ENCODE results near the gene HIPK2.

Gene HIPK2

DNA sequence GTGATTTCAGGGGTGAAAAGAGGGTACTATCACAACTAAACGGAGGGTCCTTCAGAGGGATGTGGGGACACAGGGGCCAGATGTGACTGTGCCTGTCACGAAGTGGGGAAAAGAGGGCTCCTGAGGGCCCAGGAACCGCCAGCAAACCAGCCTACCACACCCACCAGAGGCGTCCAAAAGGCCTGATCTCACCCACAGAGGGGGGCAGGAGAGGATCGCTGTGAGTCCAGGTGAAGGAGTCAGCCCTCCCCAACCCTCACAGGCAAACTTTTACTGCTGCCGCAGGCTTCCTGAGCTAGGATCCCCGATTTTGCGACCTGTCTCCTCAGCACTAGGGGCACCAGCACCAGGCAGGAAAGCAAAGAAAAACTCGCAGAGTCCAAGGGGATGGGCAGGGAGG is 64.7 kb downstream of the HIPK2 start:
- DNase-seq, result no peak

DNA sequence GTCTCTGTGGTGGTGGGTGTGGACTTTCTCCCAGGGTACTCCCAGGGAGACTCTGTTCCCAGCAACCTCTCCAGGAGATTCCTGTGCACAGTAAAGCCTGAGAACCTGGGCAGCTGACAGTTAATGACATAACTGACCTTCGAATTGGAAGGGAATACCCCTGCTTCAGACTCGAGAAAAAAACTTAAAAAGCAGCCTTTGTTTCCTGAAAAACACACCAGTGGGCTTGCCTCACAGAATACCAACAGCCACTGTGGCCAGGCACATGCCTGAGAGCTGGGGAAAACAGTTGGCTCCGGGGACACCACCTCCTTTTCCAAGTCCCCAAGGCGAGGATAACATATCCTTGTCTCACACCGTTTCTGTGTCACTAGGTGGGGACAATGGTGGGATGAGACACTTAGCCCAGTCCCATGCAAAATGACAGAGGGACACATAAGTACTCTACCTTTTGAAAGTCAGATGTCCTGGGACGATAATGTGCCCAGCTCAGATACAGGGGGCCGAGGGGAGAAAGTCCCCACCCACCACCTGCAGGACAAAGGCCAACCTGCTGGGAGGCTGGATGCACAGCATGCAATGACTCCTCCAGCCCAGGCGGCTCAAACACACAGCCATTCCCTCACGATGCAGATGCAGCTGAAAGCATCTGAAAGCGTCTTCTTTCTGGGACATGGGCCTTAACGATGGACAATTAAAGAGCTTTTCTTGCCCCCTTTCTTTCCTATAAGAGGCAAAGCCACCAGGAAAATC is 65.6 kb downstream of the HIPK2 start:
- DNase-seq, result no peak

DNA sequence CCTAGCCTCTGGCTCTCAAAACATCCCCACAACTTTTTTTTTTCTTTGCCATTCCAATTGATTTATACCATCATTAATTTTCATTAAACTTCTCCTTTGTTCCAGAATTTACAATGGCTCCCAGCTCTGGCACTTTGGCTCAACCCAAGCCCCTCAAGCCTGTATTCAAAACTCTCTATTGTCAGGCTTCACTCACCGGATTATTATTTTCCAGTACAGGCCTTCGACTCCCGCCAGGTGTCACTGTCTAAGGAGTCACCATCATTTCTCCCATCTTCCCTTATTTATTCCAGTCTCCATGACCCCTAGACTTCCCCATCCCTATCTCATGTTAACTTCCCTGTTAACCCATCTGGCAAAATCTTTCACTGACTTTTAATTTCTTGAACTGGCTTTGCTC is 67.8 kb downstream of the HIPK2 start:
- no peak for DNase-seq

DNA sequence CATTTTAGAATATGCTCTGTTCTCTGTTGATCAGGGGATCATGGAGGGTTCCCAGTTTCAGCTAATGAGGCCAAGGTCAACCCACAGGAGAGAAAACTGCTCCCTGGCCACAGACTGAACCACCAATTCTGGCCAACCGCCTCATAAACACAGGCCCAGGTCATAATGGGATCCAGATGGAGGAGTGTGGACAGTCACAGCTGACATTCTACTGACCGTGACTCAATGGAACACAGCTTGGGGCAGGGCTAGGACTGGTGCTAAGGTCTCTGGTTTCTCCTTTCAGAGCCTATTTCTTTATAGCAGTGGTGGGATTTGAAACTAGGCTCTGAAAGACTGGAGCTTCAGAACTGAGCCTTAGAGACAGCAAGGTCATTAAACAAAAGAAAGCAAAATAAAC is 68.3 kb downstream of the HIPK2 start:
- DNase-seq, result no peak

DNA sequence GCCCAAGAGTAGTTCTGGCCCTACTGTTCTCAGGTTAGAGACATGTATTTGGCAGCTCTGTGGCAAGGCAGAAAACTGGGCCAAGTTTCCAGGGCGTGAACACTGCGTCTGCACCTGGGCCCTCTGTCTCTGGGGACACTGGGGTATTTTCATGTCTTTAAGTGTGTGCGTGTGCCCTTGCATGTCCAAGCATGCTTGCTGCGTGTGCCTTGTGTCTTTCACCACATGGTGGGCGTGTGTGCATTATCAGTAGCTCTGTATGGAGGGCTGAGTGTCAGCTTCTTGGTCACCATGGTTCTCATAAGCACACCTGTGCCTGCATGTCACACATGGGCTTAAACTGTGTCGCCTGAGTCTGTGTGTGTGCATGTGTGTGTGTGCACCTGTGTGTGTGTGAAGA is 69.3 kb downstream of the HIPK2 start:
- DNase-seq, result no peak

DNA sequence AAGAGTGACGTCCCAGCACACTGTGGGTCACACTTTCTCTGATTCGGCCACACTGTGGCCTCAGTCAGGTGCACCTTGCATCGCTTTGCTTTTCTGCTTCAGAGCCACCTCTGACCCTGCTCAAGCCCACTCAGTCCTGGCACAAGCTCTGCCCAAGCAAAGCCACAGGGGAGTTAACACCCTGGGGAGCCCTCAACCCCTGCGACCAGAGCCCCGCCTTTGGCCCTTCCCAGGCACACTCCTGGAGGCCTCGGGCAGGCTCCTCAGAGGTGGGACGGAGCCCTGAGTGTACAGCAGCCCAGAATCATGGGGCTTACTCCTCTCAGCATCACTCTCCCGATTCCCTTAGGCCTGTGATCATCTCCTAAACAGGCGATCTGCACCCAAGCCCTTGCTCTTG is 71.0 kb downstream of the HIPK2 start:
- no peak for DNase-seq

DNA sequence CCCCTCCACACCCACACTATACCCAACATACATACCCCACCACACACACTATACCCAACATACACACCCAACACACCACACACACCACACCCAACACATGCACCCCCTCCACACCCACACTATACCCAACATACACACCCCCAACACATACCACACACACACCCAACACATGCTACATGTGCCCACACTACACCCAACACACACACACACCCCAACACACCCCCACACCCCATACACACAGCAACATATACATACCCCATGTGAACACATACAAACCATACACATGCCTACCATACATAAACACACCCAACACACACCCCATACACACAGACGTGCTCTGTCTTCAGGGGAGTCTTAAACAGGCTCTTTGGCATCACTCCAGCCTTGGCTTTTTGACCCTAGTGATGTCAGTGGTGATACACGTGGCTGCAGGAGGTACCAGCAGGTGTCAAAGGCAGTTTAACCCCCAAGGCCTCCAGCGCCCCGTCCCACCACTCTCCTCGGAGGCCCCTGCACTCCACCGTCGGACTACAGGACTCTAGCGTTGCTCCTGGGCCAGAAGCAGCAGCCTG is 73.4 kb downstream of the HIPK2 start:
- no peak for DNase-seq

DNA sequence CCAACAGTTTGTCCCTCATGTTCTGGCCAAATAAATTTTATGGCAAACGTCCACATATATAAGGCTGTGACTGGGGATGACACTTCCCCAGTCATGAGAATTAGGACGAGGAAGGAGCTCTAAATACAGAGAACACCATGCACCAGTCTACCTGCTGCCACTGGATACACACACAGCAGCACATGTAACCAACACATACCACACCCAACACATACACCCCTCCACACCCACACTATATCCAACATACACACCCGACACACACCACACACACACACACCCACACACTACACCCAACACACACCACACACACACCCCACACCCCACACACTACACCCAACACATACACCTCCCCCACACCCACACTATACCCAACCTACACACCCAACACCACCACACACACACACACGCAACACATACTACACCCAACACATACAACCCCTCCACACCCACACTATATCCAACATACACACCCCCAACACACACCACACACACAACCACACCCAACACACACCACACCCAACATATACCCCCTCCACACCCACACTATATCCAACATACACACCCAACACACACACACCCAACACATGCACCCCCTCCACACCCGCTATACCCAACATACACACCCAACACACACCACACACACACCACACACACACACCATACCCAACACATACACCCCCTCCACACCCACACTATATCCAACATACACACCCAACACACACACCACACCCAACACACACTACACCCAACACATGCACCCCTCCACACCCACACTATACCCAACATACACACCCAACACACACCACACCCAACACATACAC is 74.1 kb downstream of the HIPK2 start:
- DNase-seq, result no peak

DNA sequence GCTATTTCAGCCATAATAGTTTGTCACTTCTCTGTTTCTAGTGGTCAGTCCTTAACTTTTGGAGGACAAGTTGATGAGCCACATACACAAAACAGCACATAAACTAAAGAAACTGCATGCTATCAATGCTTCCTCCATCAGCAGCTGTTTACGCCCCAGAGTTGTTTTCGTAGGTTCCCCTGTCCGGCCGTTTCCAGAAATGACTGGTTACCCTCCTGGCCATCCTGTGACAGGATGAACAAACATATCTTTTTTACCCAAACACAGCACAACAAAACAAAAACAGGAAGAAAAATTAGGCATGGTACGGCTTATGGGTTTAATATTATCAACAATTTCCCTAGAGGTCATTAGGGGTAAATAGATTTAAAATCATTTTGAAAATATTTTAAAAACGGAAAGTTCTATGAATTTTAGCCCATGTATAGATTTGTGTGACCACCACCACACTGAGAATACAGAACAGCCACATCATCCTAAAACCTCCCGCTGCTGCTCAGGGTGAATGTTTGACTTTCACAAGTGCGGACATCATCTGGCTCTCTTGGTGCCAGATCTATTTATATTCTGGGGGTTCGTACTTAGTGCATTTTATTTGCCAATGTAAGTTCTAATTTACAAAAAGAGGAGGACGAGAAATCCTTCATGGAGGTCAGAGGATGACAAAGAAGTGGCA is 74.8 kb downstream of the HIPK2 start:
- no peak for DNase-seq

DNA sequence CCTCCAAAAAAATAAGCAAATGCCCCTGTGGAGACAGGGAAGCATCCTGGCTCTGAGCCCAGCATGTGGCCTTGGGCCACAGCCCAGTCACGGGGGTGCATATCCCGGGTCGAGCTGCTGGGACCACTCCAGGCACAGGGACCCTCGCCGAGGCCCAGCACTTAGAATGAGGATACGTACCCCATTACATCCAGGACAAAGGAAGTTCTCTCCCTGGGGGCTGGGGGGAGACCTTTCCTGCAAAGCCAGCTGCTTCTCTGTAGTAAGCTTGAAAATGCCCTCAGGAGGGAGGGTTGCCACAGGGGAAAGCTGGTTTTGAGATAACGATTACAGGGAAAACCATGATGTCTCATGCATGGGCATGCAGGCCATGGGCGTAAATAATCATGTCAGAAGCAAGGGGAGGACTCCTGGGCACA is 75.5 kb downstream of the HIPK2 start:
- no peak for DNase-seq

DNA sequence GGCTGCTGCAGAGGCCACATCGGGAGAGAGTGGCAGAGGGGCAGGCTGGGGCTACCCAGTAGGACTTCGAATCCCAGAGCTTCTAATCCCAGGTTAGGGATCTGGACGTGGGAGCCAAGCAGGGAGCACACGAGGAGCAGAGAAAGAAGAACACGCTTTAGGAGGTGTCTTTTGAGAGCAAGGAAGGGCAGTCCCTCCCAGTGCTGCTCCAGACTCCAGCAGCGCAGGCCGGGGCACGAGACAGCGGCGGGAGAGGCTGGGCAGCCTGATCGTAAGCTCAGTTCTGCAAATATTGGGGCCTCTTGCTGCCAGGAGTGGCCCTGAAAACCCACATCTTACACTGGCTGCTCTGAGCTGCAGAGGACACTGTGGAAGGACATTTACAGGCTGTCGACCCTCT is 75.9 kb downstream of the HIPK2 start:
- DNase-seq, result no peak

DNA sequence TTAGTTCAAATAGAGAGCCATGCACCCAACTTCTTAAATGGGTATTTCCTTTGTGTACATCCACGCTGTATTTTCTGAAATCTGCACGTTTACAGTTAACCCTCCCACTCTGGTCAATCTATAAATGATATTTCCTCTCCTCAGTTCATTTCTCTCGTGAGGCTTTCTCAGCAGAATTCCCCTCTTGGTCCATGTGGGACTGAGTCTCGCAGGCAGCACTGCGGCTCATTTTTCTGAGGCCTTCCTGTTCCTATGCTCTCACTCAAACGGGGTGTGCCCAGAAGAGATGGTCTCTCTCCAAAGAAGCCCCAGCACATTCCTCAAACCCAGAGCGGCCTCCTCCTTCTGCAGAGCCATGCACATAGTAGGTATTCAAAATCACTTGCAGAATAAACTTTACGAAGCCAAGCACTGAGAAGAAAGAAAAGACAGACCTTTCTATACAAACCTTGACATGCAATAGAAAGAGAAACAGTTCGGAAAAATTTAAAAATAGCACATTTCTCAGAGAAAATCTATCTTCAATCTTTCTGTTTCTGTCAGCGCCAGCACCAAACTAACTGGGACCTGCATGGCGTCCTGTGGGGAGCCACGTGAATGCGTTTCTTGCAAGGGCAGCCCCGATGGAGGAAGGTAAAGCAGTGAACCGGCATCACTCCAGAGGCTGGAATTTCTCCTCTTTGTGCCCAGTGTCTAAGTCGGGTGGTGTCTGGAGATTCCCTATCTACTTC is 77.1 kb downstream of the HIPK2 start:
- DNase-seq, result no peak

DNA sequence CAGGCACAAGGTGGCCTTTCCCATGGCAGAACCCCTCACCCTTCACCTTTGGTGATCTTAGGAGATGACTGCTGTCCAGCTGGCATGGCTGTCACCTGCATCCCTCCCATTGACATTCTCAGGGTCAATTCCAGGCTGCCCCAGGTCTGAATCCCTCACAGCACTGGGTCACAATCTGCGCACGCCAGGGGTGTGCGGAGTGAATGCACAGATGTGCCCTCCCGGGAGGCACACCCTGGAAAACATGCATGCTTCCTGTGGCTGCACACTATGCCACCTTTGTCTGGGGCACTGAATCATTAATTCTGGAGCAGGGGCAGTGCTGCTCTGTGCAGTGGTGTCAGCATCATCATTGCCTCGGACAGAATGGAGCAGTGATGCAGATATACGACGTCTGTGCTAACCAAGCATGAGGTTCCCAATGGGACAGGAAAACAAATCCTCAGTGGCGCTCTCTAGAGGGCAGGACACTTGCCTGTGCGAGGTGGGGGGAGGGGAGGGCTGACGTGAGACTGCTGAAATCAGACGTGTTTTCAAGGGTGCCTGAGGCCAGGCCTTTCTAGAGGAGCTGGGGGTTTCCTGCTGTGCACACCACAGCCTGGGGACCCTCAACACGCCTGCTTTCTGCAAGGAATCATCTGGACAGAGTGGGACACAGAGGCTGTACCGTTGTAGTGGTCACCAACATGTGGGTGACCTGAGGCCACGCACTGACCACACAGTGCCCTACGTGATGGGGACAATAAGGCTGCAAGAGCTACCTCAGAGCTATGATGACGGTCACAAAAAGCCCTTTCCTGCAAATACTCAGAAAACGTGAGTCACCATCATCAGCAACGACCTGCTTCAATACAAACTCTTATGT is 77.9 kb downstream of the HIPK2 start:
- DNase-seq, result no peak

DNA sequence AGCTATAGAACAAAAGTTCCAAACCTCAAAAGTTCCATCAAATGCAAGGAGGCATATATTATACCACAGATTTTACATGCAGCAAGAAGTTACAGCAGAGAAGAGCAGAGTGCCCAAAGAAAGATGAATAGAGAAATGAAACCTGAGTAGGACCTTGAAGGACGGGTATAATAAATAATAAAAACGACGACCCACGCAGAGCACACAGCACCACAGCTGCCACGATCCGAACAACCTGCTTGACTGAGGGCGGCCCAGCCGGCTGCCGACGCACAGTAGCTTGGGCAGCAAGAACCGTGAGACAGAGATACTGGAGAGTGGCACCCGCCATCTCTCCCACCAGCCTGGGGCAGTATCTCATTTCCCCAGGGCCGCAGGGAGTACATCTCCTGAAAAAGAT is 79.0 kb downstream of the HIPK2 start:
- no peak for DNase-seq

DNA sequence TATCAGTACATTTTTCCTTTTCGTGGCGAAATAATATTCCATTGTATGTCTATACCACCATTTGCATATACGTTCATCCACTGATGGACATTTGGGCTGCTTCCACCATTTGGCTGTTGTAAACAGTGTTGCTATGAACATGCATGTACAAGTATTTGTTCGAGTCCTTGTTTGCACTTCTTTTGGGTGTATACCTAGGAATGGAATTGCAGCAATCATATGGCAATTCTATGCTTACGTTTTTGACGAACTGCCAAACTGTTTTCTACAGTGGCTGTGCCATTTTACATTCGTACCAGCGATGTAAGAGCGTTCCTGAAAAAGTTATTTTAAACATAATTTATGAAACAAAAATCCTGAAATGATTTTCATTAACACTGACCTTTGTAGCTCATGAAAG is 79.5 kb downstream of the HIPK2 start:
- no peak for DNase-seq

DNA sequence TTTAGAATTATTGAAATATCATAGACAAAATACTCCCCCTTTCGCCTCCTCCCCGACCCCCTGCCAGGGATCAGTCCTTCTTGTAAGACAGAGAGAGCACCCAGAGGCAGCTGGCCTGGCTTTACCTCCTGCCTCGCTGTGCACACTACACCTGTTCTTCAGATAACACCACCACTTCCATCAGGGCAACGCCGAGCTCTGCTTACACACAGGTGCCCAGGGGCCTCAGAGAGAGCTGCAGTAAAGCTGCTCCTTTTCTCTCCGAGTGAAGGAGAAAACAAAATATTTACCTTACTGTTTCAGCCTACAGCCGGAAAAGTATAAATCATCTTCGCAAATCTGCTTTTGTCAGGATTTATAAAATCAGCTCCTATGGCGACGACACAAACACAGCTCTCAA is 80.7 kb downstream of the HIPK2 start:
- no peak for DNase-seq

DNA sequence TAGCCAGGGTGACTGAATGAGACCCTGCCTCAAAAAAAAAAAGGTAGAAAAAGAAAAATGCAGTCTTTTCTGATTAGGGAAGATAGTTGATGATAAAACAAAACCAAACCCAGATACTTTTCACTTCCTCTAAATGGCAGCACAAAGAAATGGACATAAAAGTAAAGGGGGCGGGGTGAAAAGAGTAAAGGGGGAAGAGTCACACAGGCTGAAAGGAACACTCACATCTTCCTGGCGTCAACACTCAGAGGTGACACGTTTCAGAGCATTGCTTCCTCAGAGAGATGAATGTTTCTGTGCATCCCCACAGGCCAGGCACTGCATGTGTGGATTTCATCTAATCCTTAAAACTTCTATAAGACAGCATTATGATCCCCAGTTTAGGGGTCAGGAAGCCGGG is 81.2 kb downstream of the HIPK2 start:
- no peak for DNase-seq

DNA sequence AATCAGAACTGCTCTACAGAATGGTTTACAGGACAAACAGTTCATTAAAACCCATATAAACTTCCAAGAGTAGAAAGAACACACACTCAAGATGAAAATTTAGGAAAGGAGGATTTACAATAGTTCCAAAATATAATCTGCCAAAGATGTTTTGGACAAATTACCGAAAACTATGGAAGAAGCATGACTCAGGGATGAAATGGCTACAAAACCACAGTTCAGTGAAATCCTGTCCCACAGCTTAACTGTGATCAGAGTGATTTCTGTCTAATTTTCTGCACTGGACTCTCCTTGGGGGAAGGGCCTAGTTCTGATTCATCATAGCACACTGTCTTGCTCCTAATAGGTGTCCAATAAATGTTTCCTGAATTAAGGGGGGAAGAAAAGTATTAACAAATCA is 82.2 kb downstream of the HIPK2 start:
- DNase-seq, result no peak

DNA sequence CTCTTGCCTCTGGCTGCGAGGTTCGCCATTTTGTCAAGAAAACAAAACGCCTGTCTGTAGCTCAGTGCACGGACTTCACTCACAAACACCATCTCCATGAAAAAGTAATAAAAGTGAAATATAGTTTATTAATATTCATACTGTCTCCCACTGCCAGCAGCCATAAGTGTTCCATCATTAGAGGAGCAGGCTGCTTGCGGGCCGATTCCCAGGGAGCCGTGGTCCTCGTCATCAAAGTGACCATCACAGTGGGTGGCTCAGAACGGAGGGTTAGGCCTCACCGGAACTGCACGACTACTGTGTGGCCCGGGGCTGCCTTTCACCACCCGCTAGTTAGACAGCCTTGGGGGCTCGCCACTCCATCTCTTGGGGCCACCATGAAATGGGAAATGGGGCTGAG is 82.7 kb downstream of the HIPK2 start:
- DNase-seq, result no peak

DNA sequence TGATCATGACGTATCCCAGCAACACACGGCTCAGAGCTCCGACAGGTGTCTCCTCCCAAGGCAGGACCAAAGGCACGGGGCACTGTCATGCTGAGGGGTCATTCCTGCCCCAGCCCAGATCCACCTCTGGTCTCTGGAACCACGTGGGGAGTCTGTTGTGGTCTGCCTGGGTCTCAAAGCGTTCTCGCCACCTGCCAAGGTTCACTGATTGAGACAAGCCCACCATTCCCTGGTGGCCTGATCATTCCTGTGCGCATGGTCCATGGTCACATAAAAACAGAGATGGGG is 83.5 kb downstream of the HIPK2 start:
- DNase-seq, result no peak

DNA sequence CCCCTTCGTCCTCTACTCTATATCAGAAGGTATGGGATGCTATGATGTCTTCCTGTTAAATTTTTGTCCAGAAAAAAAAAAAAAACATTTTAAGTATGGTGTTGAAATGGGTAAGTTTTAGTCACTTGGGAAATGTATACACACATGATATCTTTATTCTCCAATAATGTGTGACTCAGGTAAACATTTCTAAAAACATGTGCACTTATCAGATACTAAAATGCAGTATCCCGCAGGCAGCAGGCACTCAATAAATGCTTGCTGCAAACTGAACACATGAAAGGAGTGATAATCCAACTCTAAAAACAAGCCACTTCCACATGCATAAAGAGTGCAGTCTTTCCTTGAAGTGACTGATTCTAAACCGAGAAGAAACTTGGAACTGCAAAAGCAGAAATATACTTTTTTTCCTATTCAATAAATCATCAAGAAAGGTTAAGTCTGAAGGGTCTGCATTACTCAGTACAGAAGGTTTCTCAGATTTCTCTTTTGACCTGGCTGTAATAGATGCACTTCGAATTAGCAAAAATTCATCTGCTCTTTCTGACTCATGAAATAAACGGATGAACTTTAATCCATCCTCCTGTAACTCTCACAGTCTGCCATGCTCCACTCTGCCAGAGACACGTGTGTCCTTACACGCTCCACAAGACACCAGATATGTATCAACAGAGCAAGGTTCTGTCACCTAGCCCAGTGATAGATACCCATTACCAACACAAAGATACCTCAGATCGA is 84.0 kb downstream of the HIPK2 start:
- DNase-seq, result no peak

Data from NCI-H446 treated with DMSO at 0.1 percent for 48 hours (cell line).